Activated CD8-positive, alpha-beta memory T cell treated with anti-CD3 and anti-CD28 coated beads for 48 hours (primary cell): ENCODE data around the gene NEURL3.

Experiments used
- DNase-seq, 3 experiments: peaks; one replicate each; pipeline ENCODE4 v3.0.0-alpha.2; 2020; ENCODE audit warnings: low read depth in 2 of 3, low spot score in 2 of 3

The NEURL3 gene

DNA sequence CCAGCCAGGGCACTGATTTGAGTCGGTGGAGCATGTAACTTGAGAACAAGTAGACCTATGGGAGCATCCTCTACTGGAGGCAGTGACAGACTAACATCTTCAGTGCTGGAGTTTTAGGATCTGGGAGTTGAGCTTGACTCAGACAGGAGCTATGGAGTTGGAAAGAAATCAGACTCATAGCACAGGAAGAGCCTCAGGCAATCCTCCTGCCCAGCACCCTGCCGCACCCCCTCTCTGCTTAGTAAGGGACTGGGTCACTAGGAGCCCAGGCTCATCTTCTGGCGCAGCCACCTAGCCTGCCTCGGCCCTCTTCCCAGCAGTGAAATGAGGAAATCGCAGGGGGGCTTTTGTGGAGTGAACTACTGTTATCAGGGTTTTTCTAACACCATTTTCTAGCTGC lies 35.0 kb upstream of the NEURL3 start:
- DNase-seq = no peak

DNA sequence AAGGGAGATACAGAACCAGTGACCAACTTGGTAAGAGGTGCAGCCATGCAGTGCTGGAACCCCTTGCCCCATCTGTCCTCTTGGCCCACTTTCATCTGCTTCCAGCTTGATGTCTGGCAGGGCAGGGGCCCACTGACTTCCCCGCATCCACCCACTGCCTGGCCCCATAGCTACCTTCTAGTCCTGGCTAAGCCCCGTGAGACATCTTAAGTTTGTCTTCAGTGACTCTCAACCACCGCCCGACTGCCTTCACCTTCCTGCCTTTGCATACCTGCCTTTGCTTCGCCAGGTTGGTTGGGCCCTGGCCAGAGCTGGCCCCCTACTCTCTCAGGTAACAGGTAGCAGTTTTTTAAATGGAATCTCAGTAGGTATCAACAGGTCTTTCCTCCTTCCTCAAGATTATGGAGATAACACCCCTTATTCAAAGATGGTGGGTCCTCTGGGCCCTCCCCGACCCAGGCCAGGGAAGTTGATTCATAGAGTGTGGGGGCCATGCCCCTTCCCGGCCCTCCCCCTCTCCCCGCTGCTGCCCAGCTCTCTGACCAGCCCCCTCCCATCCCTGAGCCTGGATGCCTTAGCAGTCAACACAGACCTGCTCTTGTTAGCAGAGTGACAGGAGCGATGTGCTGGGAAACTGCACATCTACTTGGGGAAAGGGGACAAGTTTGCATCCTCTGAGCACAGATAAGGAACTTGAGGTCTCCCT lies 34.2 kb upstream of the NEURL3 start:
- no peak for DNase-seq

DNA sequence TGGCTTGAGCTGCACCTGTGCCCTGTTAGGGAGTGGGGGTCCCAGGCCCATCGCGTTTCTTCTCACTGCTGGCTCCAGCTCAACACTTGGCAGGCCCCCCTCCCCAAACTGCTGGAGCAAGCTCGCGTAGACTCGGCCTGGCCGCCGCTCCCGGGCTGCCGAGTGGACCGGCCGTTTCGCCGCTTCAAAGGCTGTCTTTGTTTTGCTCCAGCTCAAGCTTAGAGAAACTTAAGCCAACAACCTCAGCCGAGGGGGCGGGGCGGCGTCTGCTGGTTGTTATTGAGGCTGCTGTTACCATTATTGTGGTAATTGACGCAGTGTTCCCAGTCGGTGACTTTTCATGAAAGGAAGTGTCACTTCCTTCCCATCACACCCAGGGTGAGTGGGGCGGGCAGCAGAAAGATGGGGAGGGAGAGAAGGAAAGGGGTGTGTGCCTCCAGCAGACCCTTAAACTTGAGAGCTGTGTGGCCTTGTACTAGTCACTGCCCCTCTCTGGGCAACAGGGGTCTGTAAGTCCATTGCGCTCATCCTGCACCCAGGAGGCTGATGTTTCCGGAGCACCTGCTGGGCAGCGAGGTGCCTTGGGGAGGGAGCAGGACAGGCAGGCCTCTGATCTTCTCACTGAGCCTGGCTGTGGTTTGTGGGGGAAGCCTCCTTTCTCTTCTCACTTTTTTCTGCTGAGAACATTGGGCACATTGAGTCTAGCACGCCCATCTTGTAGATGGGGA lies 33.5 kb upstream of the NEURL3 start:
- DNase-seq = peak in 2 of 3 experiments; percentile 78 to 79

DNA sequence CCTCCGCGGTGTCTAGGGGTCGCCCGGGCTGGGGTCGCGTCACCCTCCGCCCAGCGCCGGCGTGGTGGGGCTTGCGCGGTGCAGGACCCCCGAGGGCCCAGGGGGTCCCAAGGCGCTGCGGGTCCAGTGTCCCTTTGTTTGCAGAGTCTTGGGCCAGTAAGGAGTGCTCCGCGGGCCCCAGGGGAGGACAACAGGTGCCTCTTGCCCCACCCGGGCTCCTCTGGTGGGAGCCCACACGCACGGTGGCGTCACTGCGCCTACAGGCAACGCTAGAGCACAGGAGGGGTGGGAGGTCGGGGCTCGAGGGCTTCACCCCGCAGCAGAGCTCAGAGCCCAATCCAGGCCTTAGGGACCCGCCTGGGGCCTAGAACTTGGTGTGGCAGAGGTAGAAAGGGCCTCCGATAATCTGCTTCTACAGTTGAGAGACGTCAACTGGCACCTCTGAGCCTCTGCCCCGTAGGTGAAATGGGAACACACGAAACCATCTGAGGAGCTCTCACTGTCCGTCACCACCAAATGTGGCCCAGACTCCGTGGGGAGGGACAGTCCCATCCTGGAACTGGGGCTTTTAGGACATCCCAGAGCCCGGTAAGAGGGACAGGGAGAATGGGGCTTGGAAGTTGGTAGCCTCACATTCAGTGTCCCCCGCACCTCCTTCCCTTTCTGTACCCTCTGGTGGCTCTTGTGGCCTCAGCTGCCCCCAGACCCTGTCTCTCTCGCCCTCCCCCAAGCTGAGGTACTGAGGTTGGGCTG lies 32.8 kb upstream of the NEURL3 start:
- DNase-seq = no peak

DNA sequence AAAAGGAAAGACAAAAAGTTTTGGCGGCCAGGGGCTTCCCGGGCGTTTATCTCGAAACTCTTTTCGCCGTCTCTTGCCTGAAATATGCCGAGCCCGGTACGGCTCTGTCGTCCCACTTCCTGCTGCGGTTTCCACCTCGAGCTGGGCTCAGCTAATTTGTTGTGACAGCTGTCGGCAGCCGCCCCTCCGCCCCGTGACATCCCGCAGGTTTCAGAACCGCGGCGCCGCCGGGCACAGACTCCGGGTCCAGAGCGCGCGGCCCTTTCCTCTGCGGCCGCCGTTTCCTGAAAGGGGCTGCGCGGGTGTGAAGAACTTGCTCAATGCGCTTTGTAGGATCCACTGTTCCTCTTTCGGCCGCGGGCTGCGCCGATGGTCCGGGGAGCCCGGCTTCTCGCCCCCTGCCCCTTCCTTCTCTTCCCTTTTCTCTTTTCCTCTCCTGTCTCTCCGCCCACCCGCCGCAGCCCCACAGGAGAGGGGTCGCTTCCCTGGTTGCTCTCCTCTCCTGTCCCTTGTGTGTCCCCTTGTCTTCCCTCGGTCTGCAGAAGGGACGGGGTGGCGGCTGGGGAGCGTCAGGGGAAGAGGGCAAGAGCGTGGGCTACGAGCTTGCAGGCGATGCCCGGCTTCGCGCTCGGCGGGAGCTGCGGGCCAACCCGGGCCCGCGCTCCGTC lies 32.0 kb upstream of the NEURL3 start:
- DNase-seq = peak in 2 of 3 experiments; percentile 71 to 74

DNA sequence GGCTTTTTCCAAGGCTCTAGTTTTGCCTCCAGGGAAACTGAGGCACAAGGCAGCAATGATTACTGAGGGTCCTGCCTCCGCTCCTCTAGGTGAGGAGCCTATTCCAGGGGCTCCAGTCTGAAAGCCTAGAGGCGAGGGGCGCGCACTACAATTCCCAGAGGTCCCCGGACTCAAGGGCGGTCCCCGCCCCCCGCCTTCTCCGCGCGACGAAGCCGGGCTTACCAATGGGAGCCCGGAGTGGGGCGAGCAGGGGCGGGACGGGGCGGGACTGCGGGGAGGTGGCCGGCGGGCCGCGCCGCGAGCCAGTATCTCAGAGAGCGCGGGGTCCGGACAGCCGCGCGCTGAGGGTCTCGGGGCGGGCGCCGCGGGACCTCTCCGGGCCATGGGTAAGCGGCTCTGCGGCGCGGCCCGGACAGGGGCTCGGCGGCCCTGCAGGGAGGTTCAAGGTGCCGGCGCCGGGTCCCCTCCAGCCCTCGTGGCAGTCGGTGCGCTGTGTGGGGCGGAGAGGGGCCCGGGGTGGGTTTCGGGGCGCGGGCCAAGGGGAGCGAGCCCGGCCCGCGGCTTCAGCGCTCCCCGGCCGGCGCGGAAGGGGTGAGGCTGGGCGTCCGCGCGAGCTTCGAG lies 31.4 kb upstream of the NEURL3 start, which contains the start of gene ARID5A:
Gene ARID5A, plus strand, starts transcription at position 308 of the 621 bp plus-strand sequence. Its CDS starts 75 bp downstream, at position 383.
- peak in 2 of 3 experiments; percentile 75 to 82 for DNase-seq

DNA sequence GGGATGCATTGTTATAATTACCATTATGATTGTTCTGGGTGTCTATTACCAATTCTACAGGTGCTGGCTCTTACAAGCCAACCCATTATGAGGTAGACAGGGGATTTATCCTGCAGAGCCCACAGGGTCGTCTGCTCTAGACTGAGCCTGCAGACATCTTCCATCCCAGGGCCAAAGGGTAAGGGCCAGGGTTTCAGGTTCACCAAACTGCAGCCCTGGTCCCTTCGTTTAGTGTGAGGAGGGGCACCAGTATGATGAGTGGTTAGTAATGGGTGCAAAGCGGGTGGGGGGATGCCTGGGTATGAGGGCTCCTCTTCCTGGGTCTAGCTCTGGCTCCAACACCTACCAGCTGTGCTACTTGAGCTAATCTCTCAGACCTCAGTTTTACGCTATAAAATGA lies 30.2 kb upstream of the NEURL3 start:
- DNase-seq = no peak

DNA sequence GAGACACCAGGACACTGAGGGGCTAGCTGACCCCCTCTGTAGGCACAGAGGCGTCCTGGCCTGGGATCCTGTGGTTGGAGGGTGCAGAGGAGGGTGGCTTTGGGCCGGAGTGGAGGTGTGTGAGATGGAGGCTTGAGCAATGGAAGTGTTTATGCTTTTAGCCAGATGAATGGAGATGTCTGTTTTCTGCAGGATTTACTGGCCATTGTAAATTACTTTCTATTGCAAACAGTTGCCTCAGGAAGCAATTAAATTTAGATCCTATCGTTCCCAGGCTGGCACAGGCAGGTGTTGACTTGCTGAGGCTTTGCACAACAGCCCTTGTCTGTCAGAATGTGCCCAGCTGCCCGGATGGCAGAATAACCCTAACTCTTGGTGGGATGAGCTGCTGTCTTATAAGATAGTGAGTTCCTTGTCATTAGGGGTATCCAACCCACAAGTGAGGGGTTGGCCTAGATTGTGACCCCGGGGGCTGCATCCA lies 29.6 kb upstream of the NEURL3 start:
- no peak for DNase-seq

DNA sequence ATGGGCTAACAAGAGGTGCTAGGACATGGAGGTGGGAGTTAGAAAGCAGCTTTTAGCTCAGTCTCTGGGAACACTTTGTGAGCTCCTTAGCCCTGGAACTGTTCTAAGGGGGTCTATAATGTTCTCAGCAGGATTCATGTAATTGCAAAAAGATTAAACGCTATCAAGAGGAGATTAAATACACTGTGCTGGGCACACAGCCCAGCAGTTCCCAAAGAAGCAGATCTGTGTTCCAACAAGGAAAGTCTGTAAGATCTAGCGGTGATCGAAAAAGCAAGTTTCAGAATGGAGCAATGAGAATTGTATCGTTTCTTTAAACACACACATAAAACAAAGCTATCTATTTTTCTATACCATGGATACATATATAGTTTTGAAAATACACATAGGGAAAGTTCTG lies 29.0 kb upstream of the NEURL3 start:
- no peak for DNase-seq

DNA sequence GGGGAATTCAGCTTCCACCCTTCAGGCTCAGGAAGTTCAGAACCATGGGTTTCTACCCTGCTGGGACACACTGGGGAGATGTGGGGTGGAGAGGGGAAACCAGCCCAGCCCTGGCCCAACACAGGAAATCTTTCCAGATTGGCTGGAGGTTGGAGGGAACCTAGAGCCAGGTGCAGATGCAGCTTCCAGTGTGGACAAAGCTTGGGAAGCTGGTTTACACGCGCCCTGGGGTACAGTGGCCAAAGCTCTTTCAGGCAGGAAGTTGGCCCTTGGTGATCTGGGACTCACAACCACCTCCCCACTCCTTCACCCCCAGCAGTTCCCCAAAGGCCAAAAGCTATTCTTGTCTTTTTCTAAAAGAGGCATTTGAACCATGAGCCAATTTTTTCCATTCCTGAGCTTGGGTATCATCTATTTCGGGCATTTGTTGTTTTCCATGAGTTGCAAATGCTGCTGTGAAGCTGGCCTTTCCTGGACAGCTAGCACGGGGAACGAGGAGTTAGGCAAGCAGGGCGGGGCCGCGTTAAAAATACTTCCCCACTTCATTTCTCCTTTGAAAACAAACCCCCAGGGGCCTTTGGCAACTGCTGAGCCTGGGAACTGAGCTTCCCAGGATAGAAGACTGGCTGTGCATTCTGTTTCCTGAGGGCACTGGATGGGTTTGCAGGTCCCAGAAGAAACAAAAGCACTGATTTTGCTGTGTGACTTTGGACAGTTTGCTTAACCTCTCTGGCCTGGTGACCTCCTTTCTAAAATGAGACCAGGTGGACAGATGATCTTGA lies 28.3 kb upstream of the NEURL3 start:
- no peak for DNase-seq

DNA sequence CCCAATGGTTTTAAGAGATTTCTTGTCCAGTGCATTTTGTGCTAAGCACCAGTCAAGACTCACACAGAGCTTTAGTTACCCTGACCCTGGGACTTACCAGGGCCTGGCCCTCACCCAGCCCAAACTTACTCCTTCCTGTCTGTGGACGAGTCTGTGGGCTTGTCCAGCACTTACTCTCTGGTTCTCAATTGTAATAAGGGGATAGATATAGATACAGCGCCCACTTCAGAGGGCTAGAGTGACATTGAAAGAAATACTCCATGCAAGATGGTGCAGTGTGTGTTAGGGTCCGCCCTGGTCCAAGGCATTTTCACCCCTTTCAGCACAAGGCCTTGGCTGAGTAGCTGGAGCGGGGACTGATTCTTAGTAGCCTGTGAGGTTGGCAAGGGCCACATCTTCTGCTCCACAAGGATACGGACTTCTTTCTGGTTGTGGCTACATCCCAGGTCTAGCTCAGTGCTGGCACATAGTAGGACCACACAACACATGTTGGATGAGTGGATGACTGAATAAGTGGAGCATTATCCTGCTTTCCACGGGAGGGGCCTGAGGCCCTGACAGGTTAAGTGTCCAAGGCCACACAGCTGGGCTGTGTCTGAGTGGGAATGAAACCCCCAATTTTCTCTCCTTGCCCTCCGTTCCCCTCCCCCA lies 27.6 kb upstream of the NEURL3 start:
- no peak for DNase-seq

DNA sequence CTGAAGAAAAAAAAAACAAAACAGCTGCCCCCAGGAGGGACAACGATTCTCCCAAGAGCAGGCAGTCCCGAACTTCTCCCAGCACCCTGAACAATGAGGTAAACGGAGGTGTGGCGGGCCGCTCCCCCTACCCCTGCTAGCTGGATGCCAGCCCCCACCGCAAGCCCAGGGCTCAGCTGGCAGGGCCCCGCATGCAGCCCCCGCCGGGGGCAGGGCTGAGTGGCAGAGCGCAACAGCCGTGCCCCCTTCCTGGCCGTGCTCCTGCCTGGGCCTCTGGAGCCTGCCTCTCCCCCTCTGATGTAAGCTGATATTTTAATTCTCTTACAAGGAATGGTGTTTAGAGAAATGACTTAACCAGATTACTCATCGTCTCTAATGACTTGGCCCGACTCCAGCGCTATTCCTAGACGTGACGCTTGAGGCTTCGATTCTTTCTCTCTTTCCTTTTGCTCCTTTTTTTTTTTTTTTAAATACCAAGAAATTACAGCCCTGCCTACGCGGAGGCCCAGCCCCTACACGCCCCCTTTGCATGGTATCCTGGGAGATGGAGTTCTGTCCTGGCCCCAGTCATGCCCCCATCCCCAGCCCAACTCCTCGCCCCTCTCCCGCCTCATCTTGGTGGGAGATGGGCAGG lies 26.8 kb upstream of the NEURL3 start:
- DNase-seq = peak in 1 of 3 experiments; percentile 61

DNA sequence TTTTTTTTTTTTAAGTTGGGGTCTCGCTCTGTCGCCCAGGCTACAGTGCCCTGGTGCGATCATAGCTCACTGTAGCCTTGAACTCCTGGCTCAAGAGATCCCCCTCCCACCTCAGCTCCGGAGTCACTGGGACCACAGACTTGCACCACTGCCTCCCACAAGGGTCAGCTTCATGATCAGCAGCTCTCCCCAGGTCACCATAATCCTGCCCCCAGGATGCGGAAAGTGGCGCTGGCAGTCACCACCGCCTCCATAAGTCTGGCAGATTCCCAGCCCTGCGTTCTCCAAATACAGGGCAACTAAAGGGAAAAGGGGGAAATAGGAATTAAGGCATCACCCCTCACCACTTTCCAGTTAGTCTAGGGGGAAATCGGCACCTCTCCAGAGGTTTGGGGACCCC lies 26.2 kb upstream of the NEURL3 start:
- DNase-seq = no peak

DNA sequence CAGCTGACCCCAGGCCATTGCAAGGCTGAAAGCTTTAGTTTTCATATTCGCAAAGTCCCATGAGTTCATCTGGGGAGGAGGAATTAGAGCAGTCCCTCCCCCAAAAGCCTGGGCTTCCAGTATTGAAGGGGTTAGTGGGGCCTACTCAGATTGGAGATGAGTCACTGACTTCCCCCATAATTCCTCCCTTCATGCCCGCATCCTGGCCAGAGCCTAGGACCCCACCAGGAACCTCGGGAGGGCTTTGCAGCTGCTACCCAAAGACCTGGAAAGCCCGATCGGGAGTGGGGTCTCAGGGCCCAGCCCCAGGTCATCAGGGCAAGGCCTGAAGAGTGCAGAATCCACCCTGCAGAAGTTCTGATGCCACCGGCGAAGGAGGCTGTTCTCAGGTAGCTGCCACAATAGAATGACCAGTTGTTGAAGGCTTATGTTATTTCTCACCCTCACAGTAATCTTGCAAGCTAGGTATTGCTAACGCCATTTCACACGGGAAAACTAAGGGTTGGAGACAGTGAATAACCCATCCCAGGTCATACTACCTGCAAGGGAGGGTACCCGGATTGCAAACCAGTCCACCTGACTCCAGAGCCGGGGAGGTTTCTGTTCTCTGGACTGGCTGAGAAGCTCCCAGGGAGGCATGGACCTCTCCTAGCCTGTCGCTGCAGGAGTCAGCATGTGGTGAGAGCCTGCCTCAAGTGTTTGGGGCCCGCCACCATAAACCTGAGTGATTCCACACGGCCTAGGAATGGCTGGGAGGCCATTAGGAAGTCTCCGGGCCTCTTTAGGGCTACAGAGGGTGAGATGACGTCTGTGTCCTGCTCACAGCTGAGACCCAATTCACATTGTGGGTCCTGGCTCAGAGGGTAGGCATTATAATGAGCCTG lies 25.6 kb upstream of the NEURL3 start:
- DNase-seq = no peak

DNA sequence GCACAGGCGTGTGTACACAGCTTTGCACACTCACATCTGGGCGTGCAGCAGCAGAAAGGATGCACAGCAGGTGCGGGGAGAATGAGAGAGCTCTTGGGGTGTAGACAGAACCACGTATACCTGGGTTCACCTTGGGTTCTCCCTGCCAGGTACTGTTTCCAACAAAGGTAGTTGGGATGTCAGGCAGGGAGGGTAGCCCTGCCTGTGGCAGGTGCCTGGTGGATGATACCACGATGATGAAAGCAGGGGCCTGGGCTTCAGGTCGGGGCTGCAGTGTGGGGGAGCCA lies 24.9 kb upstream of the NEURL3 start:
- no peak for DNase-seq

DNA sequence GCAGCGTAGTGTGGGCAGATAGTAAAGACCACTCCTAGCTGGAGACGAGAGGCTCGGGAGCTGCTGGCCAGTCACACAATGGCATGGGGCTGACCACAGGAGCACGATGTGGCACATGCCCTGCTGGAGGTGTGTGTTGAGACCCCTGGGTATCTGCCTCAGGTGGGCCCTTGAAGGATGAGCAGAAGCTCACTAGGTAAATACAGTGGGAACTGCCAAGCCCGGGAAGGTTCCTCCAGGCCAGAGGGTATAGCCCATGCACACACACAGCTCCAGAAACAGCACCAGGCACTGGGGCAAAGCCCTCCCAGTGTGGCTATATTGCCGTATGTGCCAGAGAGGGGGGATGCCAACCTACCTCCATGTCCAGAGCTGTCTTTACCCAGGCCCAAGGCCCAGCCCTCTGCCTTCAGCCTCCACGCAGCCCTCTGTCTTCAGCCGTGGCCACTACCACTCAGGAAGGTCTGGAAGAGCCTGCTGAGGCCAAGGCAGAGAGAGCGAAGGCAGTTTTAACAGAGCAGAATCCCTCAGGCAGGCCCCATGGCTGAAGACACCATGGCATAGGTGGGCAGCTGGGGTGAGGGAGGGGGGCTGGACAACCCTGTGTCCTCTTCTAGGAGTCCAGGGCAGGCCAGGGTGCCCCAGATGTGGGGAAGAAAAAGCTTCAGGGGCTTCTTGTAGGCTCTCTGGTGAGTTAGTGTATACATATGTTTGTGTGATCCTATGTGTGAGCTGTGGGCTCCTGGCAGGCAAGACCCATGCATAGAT lies 24.4 kb upstream of the NEURL3 start:
- DNase-seq = no peak

DNA sequence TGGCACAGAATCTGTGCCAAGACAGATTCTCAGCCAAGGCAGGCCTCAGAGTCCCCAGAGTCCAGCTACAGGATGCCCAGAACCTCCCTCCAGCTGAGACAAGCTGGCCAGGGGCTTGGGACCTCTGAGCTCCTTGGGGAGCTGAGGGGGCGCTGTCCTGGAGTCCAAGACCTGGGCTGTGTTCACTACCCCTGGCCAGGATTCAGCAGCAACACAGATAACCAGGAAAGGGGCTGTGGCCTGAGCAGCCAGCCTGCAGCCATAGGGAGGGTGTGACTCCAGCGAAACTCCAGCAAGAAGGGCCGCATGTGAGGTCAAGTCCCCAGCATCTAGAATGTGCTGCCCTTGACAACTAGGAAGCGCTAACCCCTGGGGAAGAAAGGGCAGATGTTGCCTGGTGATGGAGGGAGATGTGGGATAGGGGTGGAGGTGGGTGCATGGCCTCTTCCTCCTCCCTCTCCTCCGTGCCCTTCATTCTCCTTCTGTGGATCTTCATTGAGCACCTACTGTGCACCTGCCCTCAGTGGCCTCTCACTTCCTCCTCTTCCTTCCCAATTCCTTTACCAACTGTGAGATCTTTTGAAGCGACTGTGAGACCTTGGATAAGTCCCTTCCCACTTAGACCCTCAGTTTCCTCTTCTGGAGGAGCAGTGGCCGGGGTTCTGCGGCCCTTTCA lies 23.7 kb upstream of the NEURL3 start:
- no peak for DNase-seq
